GM11168 (cell line): ENCODE results near the gene ANKH.

ENCODE experiments used
- in situ Hi-C: fragments of 300-500 bp; cut with MboI; formaldehyde crosslinking; loops from one replicate; pipeline ENCODE4 v1.12.0; 2022; ENCODE audit warnings: low sequenced_read_pairs; ENCODE audit not compliant: unreplicated experiment

The ANKH gene

GRCh38 chr5:14702238-14702839, 169.2 kb downstream of the ANKH start:
- in situ Hi-C loops: no loop called here

GRCh38 chr5:14701556-14701955, 170.0 kb downstream of the ANKH start:
- in situ Hi-C loops: no loop called here

GRCh38 chr5:14700478-14701436, 170.8 kb downstream of the ANKH start:
- in situ Hi-C loops: no loop called here

- in situ Hi-C loops: no loop called here
Observed at GRCh38 chr5:14699807-14700400, 171.7 kb downstream of the ANKH start.

- in situ Hi-C loops: no loop called here
Observed at GRCh38 chr5:14699159-14699558, 172.4 kb downstream of the ANKH start.

- in situ Hi-C loops: no loop called here
Observed at GRCh38 chr5:14698495-14698894, 173.1 kb downstream of the ANKH start.

- in situ Hi-C loops: no loop called here
Observed at GRCh38 chr5:14696851-14697250, 174.7 kb downstream of the ANKH start.

- in situ Hi-C loops: no loop called here
Observed at GRCh38 chr5:14696057-14696456, 175.5 kb downstream of the ANKH start.

GRCh38 chr5:14695152-14695551, 176.4 kb downstream of the ANKH start:
- in situ Hi-C loops: no loop called here

GRCh38 chr5:14693070-14693469, 178.5 kb downstream of the ANKH start:
- in situ Hi-C loops: no loop called here

- in situ Hi-C loops: no loop called here
Observed at GRCh38 chr5:14687023-14687665, 184.4 kb downstream of the ANKH start.

- in situ Hi-C loops: no loop called here
Observed at GRCh38 chr5:14686517-14686916, 185.1 kb downstream of the ANKH start.

- in situ Hi-C loops: no loop called here
Observed at GRCh38 chr5:14685757-14686156, 185.8 kb downstream of the ANKH start.

- in situ Hi-C loops: no loop called here
Observed at GRCh38 chr5:14684757-14685156, 186.8 kb downstream of the ANKH start.

- in situ Hi-C loops: no loop called here
Observed at GRCh38 chr5:14683906-14684455, 187.6 kb downstream of the ANKH start.

- in situ Hi-C loops: no loop called here
Observed at GRCh38 chr5:14681236-14681752, 190.3 kb downstream of the ANKH start.

GRCh38 chr5:14679595-14679994, 192.0 kb downstream of the ANKH start:
- in situ Hi-C loops: no loop called here

GRCh38 chr5:14678773-14679334, 192.7 kb downstream of the ANKH start:
- in situ Hi-C loops: no loop called here

GRCh38 chr5:14676320-14676719, 195.3 kb downstream of the ANKH start:
- in situ Hi-C loops: no loop called here

GRCh38 chr5:14675865-14676300, 195.7 kb downstream of the ANKH start:
- in situ Hi-C loops: no loop called here
